ENCODE data around the gene C17orf107.

DNA sequence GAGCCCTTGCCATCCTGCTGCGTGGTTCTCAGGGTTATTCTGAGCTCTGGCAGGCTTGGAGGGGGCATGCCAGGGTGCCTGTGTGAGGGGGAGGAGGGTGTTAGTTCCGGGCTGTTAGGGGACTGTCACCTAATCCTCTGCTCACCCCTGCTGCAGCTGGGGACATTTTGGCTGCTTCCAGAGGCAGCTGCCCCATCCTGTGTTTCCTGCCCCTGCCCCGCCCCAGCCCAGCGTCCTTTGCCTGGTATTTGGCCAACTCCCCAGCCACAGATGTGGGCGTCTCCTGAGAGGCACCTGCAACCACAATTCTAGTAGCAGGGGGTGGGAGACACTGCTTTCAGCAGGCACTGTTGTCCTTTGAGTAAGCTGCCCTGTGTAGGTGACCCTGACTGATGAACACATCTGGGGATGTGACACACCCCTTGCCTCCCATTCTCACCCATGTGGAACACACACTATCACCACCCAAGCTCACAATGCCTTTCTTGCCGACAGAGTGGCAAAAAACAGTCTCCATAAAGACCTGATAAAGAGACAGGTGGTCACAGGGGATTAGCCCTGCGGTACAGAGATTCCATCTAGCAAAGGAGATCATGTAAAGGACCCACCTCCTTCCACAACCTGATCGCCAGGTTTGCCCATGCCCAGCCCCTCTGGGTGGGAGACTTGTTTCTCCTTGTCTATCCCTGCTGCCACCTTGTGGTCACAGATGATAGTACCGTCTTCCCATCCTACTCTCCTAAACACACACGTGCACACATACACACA is 3.9 kb downstream of the C17orf107 start, which contains the start of gene CHRNE:
- TF ChIP-seq, protein P1, sequence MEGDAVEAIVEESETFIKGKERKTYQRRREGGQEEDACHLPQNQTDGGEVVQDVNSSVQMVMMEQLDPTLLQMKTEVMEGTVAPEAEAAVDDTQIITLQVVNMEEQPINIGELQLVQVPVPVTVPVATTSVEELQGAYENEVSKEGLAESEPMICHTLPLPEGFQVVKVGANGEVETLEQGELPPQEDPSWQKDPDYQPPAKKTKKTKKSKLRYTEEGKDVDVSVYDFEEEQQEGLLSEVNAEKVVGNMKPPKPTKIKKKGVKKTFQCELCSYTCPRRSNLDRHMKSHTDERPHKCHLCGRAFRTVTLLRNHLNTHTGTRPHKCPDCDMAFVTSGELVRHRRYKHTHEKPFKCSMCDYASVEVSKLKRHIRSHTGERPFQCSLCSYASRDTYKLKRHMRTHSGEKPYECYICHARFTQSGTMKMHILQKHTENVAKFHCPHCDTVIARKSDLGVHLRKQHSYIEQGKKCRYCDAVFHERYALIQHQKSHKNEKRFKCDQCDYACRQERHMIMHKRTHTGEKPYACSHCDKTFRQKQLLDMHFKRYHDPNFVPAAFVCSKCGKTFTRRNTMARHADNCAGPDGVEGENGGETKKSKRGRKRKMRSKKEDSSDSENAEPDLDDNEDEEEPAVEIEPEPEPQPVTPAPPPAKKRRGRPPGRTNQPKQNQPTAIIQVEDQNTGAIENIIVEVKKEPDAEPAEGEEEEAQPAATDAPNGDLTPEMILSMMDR (IDR thresholded peaks at IDR 0.05) = peak; percentile 51 to 88 (median 74)
- no peak for TF ChIP-seq POLR2A (IDR thresholded peaks at IDR 0.05)

Measured in esophagus squamous epithelium (tissue), 4 donors.